ENCODE results near the gene AAR2. TPM values are rescaled to one million over a fixed set of nuclear protein-coding genes. Genes with fewer than 3 reads are reported as not detected.

Gene AAR2
- total RNA-seq, 1 donor from 2014 or later, result 23.7 TPM

DNA sequence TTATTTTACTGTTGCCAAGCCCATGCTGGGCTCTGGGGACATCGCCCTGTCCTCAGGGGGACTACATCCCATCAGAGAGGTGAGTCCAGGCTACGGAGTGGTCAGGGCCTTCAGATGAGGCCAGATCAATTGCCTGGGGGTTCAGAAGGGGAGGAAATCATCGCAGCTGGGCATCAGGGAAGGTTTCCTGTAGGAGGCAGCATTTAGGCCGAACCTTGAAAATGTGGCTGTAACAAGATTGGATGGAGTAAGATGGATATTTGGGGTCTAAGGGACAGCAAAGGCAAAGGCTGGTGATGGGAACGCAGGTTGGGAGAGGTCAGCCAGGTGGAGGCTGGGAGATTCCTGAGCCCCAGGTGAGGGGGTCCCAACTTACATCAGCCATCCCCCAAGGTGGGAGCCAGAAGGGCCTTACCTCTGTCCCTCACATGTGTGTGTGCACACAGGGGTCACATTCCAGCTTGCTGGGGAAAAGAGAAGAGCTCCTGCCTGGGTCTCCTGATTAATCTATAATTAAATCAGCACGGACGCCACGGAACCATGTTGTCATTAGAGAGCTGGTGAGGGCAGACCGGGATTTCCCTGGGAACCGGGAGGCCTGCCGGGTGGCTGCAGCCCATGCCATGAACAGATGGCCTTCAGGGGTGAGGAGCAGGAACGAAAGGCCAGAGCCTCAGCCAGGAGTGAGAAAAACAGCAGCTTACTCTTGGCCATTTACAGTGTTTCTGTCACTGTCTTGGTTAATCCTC, 39.3 kb downstream of the AAR2 start:
- TF ChIP-seq, protein P1, sequence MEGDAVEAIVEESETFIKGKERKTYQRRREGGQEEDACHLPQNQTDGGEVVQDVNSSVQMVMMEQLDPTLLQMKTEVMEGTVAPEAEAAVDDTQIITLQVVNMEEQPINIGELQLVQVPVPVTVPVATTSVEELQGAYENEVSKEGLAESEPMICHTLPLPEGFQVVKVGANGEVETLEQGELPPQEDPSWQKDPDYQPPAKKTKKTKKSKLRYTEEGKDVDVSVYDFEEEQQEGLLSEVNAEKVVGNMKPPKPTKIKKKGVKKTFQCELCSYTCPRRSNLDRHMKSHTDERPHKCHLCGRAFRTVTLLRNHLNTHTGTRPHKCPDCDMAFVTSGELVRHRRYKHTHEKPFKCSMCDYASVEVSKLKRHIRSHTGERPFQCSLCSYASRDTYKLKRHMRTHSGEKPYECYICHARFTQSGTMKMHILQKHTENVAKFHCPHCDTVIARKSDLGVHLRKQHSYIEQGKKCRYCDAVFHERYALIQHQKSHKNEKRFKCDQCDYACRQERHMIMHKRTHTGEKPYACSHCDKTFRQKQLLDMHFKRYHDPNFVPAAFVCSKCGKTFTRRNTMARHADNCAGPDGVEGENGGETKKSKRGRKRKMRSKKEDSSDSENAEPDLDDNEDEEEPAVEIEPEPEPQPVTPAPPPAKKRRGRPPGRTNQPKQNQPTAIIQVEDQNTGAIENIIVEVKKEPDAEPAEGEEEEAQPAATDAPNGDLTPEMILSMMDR (IDR thresholded peaks at IDR 0.05), result no peak
- Histone ChIP-seq H3K36me3 (no peaks in the 10 kb centered on the region), H3K9me3 (no peaks in the 10 kb centered on the region), H3K4me1 (no peaks in the 10 kb centered on the region), H3K4me3 (no peak overlapping the region), H3K27ac (no peak overlapping the region), H3K27me3 (ENCODE audit: low read depth) (peaks cover 35% of the 10 kb centered on the region)
- intact Hi-C loops (cut with DNase I), result no loop called here
- no peak for ATAC-seq
- DNase-seq, result no peak

DNA sequence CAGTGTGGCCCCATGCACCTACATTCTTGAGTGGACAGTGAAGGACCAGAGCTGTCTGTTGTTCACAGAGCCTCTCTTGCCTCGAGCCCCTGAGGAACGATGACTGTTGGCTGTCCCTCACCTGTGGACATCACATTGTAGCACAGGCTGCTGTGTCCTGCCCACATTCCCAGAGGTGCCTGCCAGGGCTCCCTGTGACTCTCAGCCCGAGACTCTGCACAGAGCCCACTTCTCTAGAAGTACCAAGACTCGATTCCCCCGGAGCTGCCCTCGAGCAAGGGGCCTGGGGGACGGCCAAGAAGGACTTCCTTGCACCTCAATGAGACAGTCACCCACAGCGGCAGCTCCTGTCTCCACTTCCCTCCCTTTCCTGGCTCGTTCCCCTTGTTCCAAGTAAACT, 41.3 kb downstream of the AAR2 start:
- H3K27ac ChIP-seq, result no peak overlapping the region
- intact Hi-C loops (cut with DNase I), result no loop called here
- no peaks in the 10 kb centered on the region for H3K36me3 ChIP-seq
- no peak for DNase-seq
- H3K4me3 ChIP-seq, result no peak overlapping the region
- no peak for ATAC-seq
- no peaks in the 10 kb centered on the region for H3K9me3 ChIP-seq
- TF ChIP-seq, protein P1 (IDR thresholded peaks at IDR 0.05), result no peak
- no peaks in the 10 kb centered on the region for H3K4me1 ChIP-seq
- H3K27me3 ChIP-seq (ENCODE audit: low read depth), result peaks cover 35% of the 10 kb centered on the region

DNA sequence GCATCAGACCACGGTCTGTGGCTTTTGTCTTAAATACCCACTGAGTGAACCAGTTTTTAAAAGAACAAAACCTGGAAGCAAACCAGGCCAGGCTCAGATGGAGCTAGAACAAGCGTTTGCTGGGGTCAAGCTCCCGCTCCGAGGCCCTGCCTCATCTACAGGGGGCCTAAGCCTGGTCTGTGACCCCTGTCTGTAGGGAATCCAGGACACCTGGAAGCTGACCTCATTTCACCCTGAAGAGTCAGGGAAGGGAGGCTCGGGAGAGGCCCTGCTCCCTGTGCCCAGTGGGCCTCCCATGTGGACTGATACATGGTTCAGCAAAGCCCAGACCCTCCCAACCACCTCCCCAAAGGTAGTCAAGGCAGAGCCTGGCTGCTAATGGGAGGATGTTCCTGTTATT, 43.1 kb downstream of the AAR2 start:
- no peak overlapping the region for H3K27ac ChIP-seq
- intact Hi-C loops (cut with DNase I), result no loop called here
- H3K36me3 ChIP-seq, result no peaks in the 10 kb centered on the region
- peaks cover 25% of the 10 kb centered on the region for H3K27me3 ChIP-seq (ENCODE audit: low read depth)
- no peak for DNase-seq
- no peaks in the 10 kb centered on the region for H3K9me3 ChIP-seq
- H3K4me3 ChIP-seq, result no peak overlapping the region
- no peaks in the 10 kb centered on the region for H3K4me1 ChIP-seq
- ATAC-seq, result no peak
- TF ChIP-seq, protein P1 (IDR thresholded peaks at IDR 0.05), result no peak

DNA sequence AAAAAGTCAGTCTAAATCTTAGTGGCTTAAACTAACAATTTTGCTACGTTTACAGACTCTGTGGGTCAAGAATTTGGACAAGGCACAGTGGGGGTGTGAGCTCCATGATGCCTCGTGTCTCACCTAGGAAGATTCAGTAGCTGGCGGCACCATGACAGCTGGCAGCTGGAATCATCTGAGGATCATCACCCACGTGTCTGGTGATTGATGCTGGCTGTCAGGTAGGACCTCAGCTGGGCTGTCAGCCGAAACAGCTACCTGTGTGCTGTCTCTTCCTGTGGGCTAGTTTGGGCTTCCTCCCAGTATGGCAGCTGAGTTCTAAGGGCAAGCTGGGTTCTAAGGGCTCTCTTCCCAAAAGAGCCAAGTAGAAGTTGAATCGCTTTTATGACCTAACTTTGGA, 43.5 kb downstream of the AAR2 start:
- no peak overlapping the region for H3K27ac ChIP-seq
- DNase-seq, result no peak
- TF ChIP-seq, protein P1 (IDR thresholded peaks at IDR 0.05), result no peak
- H3K4me3 ChIP-seq, result no peak overlapping the region
- H3K27me3 ChIP-seq (ENCODE audit: low read depth), result peaks cover 21% of the 10 kb centered on the region
- H3K9me3 ChIP-seq, result no peaks in the 10 kb centered on the region
- no peak for ATAC-seq
- no peaks in the 10 kb centered on the region for H3K4me1 ChIP-seq
- intact Hi-C loops (cut with DNase I), result no loop called here
- H3K36me3 ChIP-seq, result no peaks in the 10 kb centered on the region

DNA sequence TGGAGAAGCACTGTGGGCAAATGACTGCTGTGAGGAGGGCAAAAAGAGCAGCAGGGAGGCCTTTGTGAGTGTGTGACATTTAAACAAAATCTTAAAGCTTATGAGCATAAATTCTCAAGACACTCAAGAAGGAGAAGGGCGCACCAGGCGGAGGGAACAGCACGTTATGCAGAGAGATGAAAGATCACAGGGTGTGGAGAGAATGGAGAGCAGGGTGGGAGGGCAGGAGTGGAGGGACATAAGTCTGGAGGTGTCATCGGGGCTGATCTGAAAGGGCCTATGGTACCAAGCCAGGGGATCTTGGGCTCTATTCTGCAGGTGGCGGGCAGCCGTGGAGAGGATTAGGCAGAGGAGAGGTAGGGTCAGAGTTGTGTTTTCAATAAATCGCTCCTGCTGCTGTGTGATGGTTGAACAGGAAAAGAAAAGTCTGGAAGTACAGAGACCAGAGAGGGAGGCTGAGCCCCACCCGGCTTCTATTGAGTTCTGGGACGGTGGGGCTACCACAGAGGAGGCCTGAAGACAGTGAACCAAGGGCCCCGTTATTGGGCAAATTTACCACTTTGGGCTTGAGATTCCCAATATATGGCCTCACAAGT, 45.6 kb downstream of the AAR2 start:
- intact Hi-C loops (cut with DNase I), result no loop called here
- TF ChIP-seq, protein P1 (IDR thresholded peaks at IDR 0.05), result no peak
- Histone ChIP-seq H3K27ac (no peak overlapping the region), H3K36me3 (no peaks in the 10 kb centered on the region), H3K4me3 (no peak overlapping the region), H3K4me1 (no peaks in the 10 kb centered on the region), H3K9me3 (no peaks in the 10 kb centered on the region), H3K27me3 (ENCODE audit: low read depth) (peaks cover 10% of the 10 kb centered on the region)
- no peak for DNase-seq
- ATAC-seq, result no peak

Measured in lower lobe of right lung (tissue), 2 donors.